GM23338 (cell line): ENCODE results near the gene SLC36A4. TPM values are rescaled to one million over a fixed set of nuclear protein-coding genes. Genes with fewer than 3 reads are reported as not detected.

Experiments
- CREB1 ChIP-seq: fragments of 250-450 bp; sonication (Bioruptor Pico); IDR thresholded peaks from 2 replicates; pipeline ENCODE4 v1.5.0; 2020; ENCODE audit warnings: low read depth, mild to moderate bottlenecking, moderate library complexity
- EZH2 ChIP-seq: fragments of 200-600 bp; sonication (generic); IDR thresholded peaks from one replicate; pipeline ENCODE4 v1.8.0; 2017; ENCODE audit warnings: antibody characterized with exemption, mild to moderate bottlenecking, low read depth; ENCODE audit not compliant: unreplicated experiment
- EZH2phosphoT487 ChIP-seq: fragments of 200-600 bp; sonication (generic); IDR thresholded peaks from one replicate; pipeline ENCODE4 v1.8.1; 2018; ENCODE audit warnings: antibody characterized with exemption; ENCODE audit not compliant: unreplicated experiment
- NANOG ChIP-seq: IDR thresholded peaks from 2 replicates; pipeline ENCODE4 v1.6.1; 2016; ENCODE audit warnings: antibody characterized with exemption, borderline replicate concordance
- POLR2AphosphoS5 ChIP-seq: IDR thresholded peaks from 2 replicates; pipeline ENCODE4 v1.6.1; 2016; ENCODE audit warnings: antibody characterized with exemption, low read depth
- STAT1 ChIP-seq: IDR thresholded peaks from one replicate; pipeline ENCODE4 v1.6.1; 2016; ENCODE audit warnings: antibody characterized with exemption; ENCODE audit not compliant: unreplicated experiment
- polyA plus RNA-seq: library from polyadenylated mRNA; unstranded; fragments of >200 nt; fragmentation: Nextera tagmentation; extraction: Ambion mirVana; gene quantifications from 2 replicates; pipeline ENCODE4 v1.2.1, GENCODE V29; 2016
- total RNA-seq: library from RNA; depleted of rRNA; stranded (reverse); fragments of >200 nt; shearing (Covaris generic); gene quantifications from 2 replicates; pipeline ENCODE4 v1.2.3, GENCODE V29; 2014
- TF ChIP-seq, protein P1 (sequence below): fragments of 250-450 bp; sonication (Bioruptor Pico); IDR thresholded peaks from 2 replicates; pipeline ENCODE4 v1.5.0; 2020; ENCODE audit warnings: mild to moderate bottlenecking, moderate library complexity
- TF ChIP-seq, protein P2 (sequence below): IDR thresholded peaks from 2 replicates; pipeline ENCODE4 v1.6.1; 2016; ENCODE audit warnings: antibody characterized with exemption
- TF ChIP-seq, protein P3 (sequence below): IDR thresholded peaks from one replicate; pipeline ENCODE4 v1.6.1; 2018; ENCODE audit warnings: antibody characterized with exemption; ENCODE audit not compliant: unreplicated experiment

Gene SLC36A4
- total and polyA plus RNA-seq, 2 experiments from 2014 or later: 24.9 to 34.6 TPM

DNA sequence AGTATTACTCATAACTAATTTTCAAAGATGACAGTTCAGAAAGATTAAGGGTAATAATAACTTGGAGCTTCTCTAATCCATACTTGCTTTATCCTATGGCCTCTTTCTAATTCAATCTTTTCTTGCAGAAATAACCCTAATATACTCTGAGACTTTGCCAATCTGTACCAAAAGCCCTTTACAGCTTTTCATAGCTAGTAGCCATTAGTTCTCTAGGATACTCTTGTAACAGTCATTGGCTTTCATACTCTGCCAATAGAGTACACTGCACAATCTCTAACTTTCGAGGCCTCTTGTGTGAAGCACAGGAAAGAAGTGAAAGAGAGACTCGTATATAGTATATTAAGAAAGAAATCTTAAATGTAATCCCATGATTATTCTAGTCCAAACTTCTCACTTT lies 38.1 kb downstream of the SLC36A4 start (continued):
- TF ChIP-seq, protein P1, sequence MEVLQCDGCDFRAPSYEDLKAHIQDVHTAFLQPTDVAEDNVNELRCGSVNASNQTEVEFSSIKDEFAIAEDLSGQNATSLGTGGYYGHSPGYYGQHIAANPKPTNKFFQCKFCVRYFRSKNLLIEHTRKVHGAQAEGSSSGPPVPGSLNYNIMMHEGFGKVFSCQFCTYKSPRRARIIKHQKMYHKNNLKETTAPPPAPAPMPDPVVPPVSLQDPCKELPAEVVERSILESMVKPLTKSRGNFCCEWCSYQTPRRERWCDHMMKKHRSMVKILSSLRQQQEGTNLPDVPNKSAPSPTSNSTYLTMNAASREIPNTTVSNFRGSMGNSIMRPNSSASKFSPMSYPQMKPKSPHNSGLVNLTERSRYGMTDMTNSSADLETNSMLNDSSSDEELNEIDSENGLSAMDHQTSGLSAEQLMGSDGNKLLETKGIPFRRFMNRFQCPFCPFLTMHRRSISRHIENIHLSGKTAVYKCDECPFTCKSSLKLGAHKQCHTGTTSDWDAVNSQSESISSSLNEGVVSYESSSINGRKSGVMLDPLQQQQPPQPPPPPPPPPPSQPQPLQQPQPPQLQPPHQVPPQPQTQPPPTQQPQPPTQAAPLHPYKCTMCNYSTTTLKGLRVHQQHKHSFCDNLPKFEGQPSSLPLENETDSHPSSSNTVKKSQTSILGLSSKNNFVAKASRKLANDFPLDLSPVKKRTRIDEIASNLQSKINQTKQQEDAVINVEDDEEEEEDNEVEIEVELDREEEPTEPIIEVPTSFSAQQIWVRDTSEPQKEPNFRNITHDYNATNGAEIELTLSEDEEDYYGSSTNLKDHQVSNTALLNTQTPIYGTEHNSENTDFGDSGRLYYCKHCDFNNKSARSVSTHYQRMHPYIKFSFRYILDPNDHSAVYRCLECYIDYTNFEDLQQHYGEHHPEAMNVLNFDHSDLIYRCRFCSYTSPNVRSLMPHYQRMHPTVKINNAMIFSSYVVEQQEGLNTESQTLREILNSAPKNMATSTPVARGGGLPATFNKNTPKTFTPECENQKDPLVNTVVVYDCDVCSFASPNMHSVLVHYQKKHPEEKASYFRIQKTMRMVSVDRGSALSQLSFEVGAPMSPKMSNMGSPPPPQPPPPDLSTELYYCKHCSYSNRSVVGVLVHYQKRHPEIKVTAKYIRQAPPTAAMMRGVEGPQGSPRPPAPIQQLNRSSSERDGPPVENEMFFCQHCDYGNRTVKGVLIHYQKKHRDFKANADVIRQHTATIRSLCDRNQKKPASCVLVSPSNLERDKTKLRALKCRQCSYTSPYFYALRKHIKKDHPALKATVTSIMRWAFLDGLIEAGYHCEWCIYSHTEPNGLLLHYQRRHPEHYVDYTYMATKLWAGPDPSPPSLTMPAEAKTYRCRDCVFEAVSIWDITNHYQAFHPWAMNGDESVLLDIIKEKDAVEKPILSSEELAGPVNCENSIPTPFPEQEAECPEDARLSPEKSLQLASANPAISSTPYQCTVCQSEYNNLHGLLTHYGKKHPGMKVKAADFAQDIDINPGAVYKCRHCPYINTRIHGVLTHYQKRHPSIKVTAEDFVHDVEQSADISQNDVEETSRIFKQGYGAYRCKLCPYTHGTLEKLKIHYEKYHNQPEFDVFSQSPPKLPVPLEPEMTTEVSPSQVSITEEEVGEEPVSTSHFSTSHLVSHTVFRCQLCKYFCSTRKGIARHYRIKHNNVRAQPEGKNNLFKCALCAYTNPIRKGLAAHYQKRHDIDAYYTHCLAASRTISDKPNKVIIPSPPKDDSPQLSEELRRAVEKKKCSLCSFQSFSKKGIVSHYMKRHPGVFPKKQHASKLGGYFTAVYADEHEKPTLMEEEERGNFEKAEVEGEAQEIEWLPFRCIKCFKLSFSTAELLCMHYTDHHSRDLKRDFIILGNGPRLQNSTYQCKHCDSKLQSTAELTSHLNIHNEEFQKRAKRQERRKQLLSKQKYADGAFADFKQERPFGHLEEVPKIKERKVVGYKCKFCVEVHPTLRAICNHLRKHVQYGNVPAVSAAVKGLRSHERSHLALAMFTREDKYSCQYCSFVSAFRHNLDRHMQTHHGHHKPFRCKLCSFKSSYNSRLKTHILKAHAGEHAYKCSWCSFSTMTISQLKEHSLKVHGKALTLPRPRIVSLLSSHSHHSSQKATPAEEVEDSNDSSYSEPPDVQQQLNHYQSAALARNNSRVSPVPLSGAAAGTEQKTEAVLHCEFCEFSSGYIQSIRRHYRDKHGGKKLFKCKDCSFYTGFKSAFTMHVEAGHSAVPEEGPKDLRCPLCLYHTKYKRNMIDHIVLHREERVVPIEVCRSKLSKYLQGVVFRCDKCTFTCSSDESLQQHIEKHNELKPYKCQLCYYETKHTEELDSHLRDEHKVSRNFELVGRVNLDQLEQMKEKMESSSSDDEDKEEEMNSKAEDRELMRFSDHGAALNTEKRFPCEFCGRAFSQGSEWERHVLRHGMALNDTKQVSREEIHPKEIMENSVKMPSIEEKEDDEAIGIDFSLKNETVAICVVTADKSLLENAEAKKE (CRISPR knock-in tag): no peak
- TF ChIP-seq, protein P2, sequence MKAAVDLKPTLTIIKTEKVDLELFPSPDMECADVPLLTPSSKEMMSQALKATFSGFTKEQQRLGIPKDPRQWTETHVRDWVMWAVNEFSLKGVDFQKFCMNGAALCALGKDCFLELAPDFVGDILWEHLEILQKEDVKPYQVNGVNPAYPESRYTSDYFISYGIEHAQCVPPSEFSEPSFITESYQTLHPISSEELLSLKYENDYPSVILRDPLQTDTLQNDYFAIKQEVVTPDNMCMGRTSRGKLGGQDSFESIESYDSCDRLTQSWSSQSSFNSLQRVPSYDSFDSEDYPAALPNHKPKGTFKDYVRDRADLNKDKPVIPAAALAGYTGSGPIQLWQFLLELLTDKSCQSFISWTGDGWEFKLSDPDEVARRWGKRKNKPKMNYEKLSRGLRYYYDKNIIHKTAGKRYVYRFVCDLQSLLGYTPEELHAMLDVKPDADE: no peak
- no peak for TF ChIP-seq NANOG
- TF ChIP-seq EZH2: no peak
- TF ChIP-seq EZH2phosphoT487: no peak
- TF ChIP-seq CREB1 (CRISPR knock-in tag): no peak
- TF ChIP-seq, protein P3, sequence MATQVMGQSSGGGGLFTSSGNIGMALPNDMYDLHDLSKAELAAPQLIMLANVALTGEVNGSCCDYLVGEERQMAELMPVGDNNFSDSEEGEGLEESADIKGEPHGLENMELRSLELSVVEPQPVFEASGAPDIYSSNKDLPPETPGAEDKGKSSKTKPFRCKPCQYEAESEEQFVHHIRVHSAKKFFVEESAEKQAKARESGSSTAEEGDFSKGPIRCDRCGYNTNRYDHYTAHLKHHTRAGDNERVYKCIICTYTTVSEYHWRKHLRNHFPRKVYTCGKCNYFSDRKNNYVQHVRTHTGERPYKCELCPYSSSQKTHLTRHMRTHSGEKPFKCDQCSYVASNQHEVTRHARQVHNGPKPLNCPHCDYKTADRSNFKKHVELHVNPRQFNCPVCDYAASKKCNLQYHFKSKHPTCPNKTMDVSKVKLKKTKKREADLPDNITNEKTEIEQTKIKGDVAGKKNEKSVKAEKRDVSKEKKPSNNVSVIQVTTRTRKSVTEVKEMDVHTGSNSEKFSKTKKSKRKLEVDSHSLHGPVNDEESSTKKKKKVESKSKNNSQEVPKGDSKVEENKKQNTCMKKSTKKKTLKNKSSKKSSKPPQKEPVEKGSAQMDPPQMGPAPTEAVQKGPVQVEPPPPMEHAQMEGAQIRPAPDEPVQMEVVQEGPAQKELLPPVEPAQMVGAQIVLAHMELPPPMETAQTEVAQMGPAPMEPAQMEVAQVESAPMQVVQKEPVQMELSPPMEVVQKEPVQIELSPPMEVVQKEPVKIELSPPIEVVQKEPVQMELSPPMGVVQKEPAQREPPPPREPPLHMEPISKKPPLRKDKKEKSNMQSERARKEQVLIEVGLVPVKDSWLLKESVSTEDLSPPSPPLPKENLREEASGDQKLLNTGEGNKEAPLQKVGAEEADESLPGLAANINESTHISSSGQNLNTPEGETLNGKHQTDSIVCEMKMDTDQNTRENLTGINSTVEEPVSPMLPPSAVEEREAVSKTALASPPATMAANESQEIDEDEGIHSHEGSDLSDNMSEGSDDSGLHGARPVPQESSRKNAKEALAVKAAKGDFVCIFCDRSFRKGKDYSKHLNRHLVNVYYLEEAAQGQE: no peak
- TF ChIP-seq STAT1: no peak
- TF ChIP-seq POLR2AphosphoS5: no peak
